ENCODE results near the gene STAC2. TPM values are rescaled to one million over a fixed set of nuclear protein-coding genes. Genes with fewer than 3 reads are reported as not detected.
A peak's percentile ranks its signal among the peaks of the same experiment; 100 is the strongest.

The STAC2 gene
- total and polyA plus RNA-seq, 2 of the 13 experiments (the other 11 are each of a cell fraction or from before 2014, with no cell fraction given) = not detected

DNA sequence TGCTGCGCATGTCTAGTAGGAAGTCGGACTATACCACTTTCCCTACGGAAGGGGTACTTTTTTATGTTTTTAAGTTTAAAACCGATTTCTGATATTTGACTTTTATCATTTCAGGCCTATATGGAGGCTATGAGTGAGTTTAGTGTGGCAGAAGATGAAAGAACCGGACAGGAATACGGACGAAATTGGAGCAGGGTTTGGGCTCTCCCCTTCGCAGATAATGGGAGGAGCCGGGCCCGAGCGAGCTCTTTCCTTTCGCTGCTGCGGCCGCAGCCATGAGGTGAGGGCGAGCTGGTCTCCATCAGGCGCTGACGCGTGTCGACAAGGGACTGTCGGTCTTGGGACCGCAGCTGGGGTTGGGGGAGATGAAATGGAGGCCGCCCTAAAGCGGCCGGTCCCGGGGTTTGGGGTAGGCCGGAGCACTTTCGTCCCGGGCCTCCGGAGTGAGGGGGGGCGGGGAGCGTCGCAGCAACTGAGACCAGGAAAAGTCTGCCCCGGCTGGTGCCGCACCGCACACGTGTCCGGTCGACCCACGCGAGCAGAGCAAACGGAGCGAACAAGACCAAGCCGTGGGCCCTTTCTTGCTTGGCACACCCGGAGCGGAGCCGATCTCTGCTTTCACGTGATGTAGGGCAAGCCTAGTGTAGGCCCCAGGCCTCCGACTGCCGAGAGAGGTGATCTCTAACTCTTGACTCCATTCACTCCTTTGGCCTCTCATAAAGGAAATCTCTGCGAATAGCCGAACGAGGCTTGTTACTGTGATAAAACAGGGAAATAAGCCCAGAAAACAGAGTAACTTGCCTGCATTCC is 25.5 kb downstream of the STAC2 start, which contains the start of gene RPL19 (continued):
- TF ChIP-seq MZF1 (CRISPR knock-in tag; IDR thresholded peaks at IDR 0.05; ENCODE audit: borderline replicate concordance) = no peak
- TF ChIP-seq, protein P1, sequence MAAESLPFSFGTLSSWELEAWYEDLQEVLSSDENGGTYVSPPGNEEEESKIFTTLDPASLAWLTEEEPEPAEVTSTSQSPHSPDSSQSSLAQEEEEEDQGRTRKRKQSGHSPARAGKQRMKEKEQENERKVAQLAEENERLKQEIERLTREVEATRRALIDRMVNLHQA (CRISPR knock-in tag; IDR thresholded peaks at IDR 0.05) = no peak
- TF ChIP-seq ZNF850 (CRISPR knock-in tag; conservative IDR thresholded peaks at IDR 0.05) = no peak; the same call in 1 of the 2 replicates
- no peak; the same call in 1 of the 2 replicates for TF ChIP-seq CERS6 (CRISPR knock-in tag; IDR thresholded peaks at IDR 0.05)
- TF ChIP-seq ZNF335 (CRISPR knock-in tag; IDR thresholded peaks at IDR 0.05) = peak; percentile 79
- no peak for TF ChIP-seq PCBP2 (optimal IDR thresholded peaks at IDR 0.05; ENCODE audit: low read depth, low read length, poor library complexity, severe bottlenecking)
- no peak for TF ChIP-seq CHD4 (IDR thresholded peaks at IDR 0.05; ENCODE audit: borderline replicate concordance, low read length)
- peak; percentile 82 to 90 for TF ChIP-seq HMGXB4 (CRISPR knock-in tag; IDR thresholded peaks at IDR 0.05; ENCODE audit: borderline replicate concordance in 1 of 2, low read depth in 1 of 2)
- TF ChIP-seq, protein P2, sequence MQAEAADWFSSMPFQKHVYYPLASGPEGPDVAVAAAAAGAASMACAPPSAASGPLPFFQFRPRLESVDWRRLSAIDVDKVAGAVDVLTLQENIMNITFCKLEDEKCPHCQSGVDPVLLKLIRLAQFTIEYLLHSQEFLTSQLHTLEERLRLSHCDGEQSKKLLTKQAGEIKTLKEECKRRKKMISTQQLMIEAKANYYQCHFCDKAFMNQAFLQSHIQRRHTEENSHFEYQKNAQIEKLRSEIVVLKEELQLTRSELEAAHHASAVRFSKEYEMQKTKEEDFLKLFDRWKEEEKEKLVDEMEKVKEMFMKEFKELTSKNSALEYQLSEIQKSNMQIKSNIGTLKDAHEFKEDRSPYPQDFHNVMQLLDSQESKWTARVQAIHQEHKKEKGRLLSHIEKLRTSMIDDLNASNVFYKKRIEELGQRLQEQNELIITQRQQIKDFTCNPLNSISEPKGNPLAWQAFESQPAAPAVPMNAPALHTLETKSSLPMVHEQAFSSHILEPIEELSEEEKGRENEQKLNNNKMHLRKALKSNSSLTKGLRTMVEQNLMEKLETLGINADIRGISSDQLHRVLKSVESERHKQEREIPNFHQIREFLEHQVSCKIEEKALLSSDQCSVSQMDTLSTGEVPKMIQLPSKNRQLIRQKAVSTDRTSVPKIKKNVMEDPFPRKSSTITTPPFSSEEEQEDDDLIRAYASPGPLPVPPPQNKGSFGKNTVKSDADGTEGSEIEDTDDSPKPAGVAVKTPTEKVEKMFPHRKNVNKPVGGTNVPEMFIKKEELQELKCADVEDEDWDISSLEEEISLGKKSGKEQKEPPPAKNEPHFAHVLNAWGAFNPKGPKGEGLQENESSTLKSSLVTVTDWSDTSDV (CRISPR knock-in tag; IDR thresholded peaks at IDR 0.05) = peak; percentile 12; the same call in 1 of the 2 replicates
- TF ChIP-seq TEAD3 (CRISPR knock-in tag; optimal IDR thresholded peaks at IDR 0.05; ENCODE audit: borderline replicate concordance) = peak; percentile 28
- TF ChIP-seq ONECUT2 (CRISPR knock-in tag; IDR thresholded peaks at IDR 0.05) = no peak
- TF ChIP-seq ARNT2 (CRISPR knock-in tag; IDR thresholded peaks at IDR 0.05; ENCODE audit: low read depth) = peak; percentile 59; the same call in 1 of the 2 replicates
- peak; percentile 93 for TF ChIP-seq NCOA1 (CRISPR knock-in tag; IDR thresholded peaks at IDR 0.05)
- TF ChIP-seq ZBTB3 (CRISPR knock-in tag; IDR thresholded peaks at IDR 0.05; ENCODE audit: borderline replicate concordance, low read depth) = no peak
- no peak; the same call in 1 of the 2 replicates for TF ChIP-seq ZNF441 (CRISPR knock-in tag; IDR thresholded peaks at IDR 0.05; ENCODE audit: borderline replicate concordance)
- TF ChIP-seq PHF21A (CRISPR knock-in tag; IDR thresholded peaks at IDR 0.05) = no peak; the same call in 1 of the 2 replicates
- TF ChIP-seq SUZ12 (IDR thresholded peaks at IDR 0.05; ENCODE audit: low read depth, low read length) = no peak
- TF ChIP-seq, protein P3, sequence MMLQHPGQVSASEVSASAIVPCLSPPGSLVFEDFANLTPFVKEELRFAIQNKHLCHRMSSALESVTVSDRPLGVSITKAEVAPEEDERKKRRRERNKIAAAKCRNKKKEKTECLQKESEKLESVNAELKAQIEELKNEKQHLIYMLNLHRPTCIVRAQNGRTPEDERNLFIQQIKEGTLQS (CRISPR knock-in tag; IDR thresholded peaks at IDR 0.05) = peak; percentile 49; the same call in 1 of the 2 replicates
- TF ChIP-seq REXO4 (CRISPR knock-in tag; IDR thresholded peaks at IDR 0.05; ENCODE audit: borderline replicate concordance) = no peak
- TF ChIP-seq ZNF343 (CRISPR knock-in tag; IDR thresholded peaks at IDR 0.05) = peak; percentile 79; the same call in 1 of the 2 replicates
- peak; percentile 98 for TF ChIP-seq BHLHE40 (IDR thresholded peaks at IDR 0.05; ENCODE audit: low read length)
- 0 out of 2 replicates have a peak, but pooled peaks have one; percentile 23 for TF ChIP-seq MAFG (CRISPR knock-in tag; IDR thresholded peaks at IDR 0.05)
- TF ChIP-seq RELA (CRISPR knock-in tag; IDR thresholded peaks at IDR 0.05) = no peak
- TF ChIP-seq NFIC (IDR thresholded peaks at IDR 0.05; ENCODE audit: low read length) = peak; percentile 81; the same call in 1 of the 2 replicates
